Heart left ventricle (tissue), 16 donors: ENCODE results near the gene PLPPR2. TPM values are rescaled to one million over a fixed set of nuclear protein-coding genes. Genes with fewer than 3 reads are reported as not detected.

Source experiments
- ATAC-seq, 4 donors: fragments of 200-7000 bp; cut with Tn5 transposase; one replicate each; pipeline ENCODE4 v1.9.1; 2020 to 2022; ENCODE audit warnings: moderate library complexity in 4 of 4, mild to moderate bottlenecking in 3 of 4, moderate number of reproducible peaks in 1 of 4
- DNase-seq, 5 donors: peaks; one replicate each; pipeline ENCODE4 v3.0.0-alpha.2; 2020
- H3K27ac ChIP-seq, 12 donors: fragments of 200-600 bp; sonication (generic) in 4 of 12; one replicate each; pipeline versions ENCODE4 v1.5.0 to v1.8.0; 2016 to 2022; ENCODE audit warnings: mild to moderate bottlenecking in 2 of 12
- H3K27me3 ChIP-seq, 9 donors: fragments of 200-600 bp; sonication (generic) in 2 of 9; one replicate each; pipeline versions ENCODE4 v1.5.1 to v1.8.0; 2016 to 2022; ENCODE audit warnings: mild to moderate bottlenecking in 3 of 9
- H3K36me3 ChIP-seq, 9 donors: fragments of 200-600 bp; sonication (generic) in 2 of 9; one replicate each; pipeline versions ENCODE4 v1.5.0 to v1.8.0; 2018 to 2022; ENCODE audit warnings: mild to moderate bottlenecking in 2 of 9
- H3K4me1 ChIP-seq, 12 donors: fragments of 200-600 bp; sonication (generic) in 4 of 12; one replicate each; pipeline versions ENCODE4 v1.5.0 to v1.8.0; 2016 to 2022; ENCODE audit warnings: mild to moderate bottlenecking in 3 of 12
- H3K4me3 ChIP-seq, 12 donors: fragments of 200-600 bp; sonication (generic) in 4 of 12; one replicate each; pipeline versions ENCODE4 v1.5.0 to v1.8.0; 2017 to 2022; ENCODE audit warnings: mild to moderate bottlenecking in 9 of 12, moderate library complexity in 4 of 12
- H3K9me3 ChIP-seq, 12 donors: fragments of 200-600 bp; sonication (generic) in 4 of 12; one replicate each; pipeline versions ENCODE4 v1.5.0 to v1.8.0; 2016 to 2022; ENCODE audit warnings: mild to moderate bottlenecking in 1 of 12
- POLR2A ChIP-seq, 2 donors: fragments of 450-650 bp; IDR thresholded peaks; one replicate each; pipeline ENCODE4 v1.6.1; 2017; ENCODE audit warnings: antibody characterized with exemption in 2 of 2, mild to moderate bottlenecking in 2 of 2, moderate library complexity in 2 of 2
- WGBS, 4 donors: extraction: QIAGEN DNeasy Blood & Tissue Kit in 2 of 4; methylation state at CpG; one replicate each; pipeline versions ENCODE4 v1.1.5 to v1.1.7; 2013 to 2018; 5-methylcytosine and 5-hydroxymethylcytosine counted together
- intact Hi-C, 10 donors: fragments of 100-400 bp; cut with DNase I; formaldehyde crosslinking; loops; one replicate each; pipeline versions ENCODE4 v1.11.1 to v1.14.2; 2022
- polyA plus RNA-seq, 2 donors: library from polyadenylated mRNA; stranded (reverse); fragments of 200-250 nt; gene quantifications; one replicate each; pipeline ENCODE4 v1.2.3, GENCODE V29; 2013
- total RNA-seq, 9 donors: library from RNA; depleted of rRNA in 2 of 9; stranded (reverse); fragments of >200 nt in 2 of 9; fragmentation: NEBNext Ultra II Directional in 3 of 9; extraction: Animal tissue kit (Norgen Biotek cat#: 25700) in 3 of 9; gene quantifications; one replicate each; pipeline versions ENCODE4 v1.1.0 to v1.2.4, GENCODE V29; 2016 to 2023
- TF ChIP-seq, protein P1 (sequence below), 12 donors: fragments of 200-600 bp; sonication (generic) in 4 of 12; IDR thresholded peaks; one replicate each; pipeline versions ENCODE4 v1.5.0 to v1.8.0; 2018 to 2022; ENCODE audit warnings: antibody characterized with exemption in 12 of 12, mild to moderate bottlenecking in 5 of 12
- donor health status: ischemic (EF 13 %, LVEDD 7.1; RV severe dilation, severe dysfunction).
- donor health status: healthy with polysubstance abuse.
- donor health status: DM: no; HTN: yes; CAD: no.
- donor health status: DM: no; HTN: no; CAD: no.
- donor health status: ischemic (EF 25% LVEDD 6.9; RV normal size, moderate dysfunction).
- donor health status: ischemic (EF 25% LVEDD 5.7; RV mildly dilated, moderate dysfunction).
- donor health status: healthy.
- donor health status: DM: yes; HTN: yes; CAD: no.
- donor health status: ischemic (EF 35%, LVEDD 5.7; RV mildly dilated, moderate dysfunction).
- donor health status: nonischemic (EF 11% LVEDD 7.7; RV severe dilation, severe dysfunction).
- donor health status: DM: yes; HTN: yes; CAD: no.
- donor health status: PGD.
- donor health status: ischemic (EF 29% LVEDD 5.4; RV normal size, mild dysfunction).
- donor health status: nonischemic (EF 23%, LVEDD 6.1; RV moderate dilation, normal function).

PLPPR2 gene
- total and polyA plus RNA-seq, 11 donors, result 4.5 to 24.8 (median 11.2) TPM

DNA sequence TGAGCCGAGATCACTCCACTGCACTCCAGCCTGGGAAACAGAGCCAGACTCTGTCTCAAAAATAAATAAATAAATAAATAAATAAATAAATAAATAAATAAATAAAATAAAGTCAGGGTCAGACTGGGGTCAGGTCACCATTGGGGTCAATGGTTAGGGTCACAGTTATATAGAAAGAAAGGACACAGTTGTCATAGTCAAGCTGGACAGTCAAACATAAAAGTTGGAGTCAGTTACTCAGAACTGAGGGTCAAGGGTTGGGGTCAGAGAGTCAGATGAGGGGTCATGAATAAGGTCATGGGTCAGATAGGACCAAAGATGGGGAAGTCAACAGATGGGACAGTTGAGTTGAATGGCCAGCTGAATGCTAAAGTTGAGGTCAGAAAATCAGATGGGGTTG is 45.6 kb downstream of the PLPPR2 start:
- intact Hi-C loops, result no loop called here
- ATAC-seq (no peak), DNase-seq (no peak)
- no peak overlapping the region for H3K27ac ChIP-seq
- no peak overlapping the region for H3K4me3 ChIP-seq
- WGBS, 4 donors, result 86 to 94% (median 89%) methylated on average over 1 of the region's 1 CpG
- H3K36me3 ChIP-seq, result peaks cover 0 to 5% (median 0%) of the 10 kb centered on the region in 9 donors
- no peaks in the 10 kb centered on the region for H3K9me3 ChIP-seq
- H3K4me1 ChIP-seq, result peaks cover 0 to 5% (median 0%) of the 10 kb centered on the region in 12 donors
- TF ChIP-seq POLR2A (IDR thresholded peaks at IDR 0.05), result no peak
- TF ChIP-seq, protein P1, sequence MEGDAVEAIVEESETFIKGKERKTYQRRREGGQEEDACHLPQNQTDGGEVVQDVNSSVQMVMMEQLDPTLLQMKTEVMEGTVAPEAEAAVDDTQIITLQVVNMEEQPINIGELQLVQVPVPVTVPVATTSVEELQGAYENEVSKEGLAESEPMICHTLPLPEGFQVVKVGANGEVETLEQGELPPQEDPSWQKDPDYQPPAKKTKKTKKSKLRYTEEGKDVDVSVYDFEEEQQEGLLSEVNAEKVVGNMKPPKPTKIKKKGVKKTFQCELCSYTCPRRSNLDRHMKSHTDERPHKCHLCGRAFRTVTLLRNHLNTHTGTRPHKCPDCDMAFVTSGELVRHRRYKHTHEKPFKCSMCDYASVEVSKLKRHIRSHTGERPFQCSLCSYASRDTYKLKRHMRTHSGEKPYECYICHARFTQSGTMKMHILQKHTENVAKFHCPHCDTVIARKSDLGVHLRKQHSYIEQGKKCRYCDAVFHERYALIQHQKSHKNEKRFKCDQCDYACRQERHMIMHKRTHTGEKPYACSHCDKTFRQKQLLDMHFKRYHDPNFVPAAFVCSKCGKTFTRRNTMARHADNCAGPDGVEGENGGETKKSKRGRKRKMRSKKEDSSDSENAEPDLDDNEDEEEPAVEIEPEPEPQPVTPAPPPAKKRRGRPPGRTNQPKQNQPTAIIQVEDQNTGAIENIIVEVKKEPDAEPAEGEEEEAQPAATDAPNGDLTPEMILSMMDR (IDR thresholded peaks at IDR 0.05), result no peak
- H3K27me3 ChIP-seq, result no peaks in the 10 kb centered on the region

DNA sequence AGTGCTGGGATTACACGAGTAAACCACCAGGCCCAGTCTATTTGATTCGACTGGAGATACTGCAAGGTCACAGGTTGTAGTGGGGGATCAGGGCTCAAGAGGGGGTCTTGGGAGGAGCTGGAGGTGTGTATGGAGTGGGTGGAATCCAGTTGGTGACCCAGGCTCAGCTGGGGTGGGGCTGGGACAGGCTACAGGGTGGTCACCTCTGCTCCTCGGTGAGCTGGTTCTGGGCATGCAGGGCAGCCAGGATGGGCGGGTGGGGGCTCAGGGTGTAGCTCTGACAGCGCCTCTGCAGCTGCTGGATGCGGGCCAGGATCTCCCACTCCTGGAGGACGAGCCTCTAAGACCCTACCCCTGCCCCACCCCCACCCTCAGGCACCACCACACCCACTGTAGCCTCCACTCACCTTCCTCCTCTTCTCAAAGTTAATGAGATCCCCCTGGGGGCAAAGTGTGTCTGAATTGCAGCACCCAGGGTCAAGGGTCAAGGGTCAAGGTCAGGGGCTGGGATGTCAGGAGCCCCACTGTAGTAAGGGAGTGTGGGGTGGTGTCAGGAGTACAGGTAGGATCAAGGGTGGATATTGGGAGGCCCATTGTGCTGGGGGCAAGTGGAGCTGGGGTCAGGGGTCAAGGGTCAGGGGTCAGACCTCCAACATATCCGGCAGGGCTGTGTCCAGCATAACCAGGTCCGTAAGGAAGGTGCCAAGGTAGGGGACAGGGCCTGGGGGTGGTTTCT is 46.7 kb downstream of the PLPPR2 start:
- DNase-seq, result no peak
- intact Hi-C loops, result no loop called here

DNA sequence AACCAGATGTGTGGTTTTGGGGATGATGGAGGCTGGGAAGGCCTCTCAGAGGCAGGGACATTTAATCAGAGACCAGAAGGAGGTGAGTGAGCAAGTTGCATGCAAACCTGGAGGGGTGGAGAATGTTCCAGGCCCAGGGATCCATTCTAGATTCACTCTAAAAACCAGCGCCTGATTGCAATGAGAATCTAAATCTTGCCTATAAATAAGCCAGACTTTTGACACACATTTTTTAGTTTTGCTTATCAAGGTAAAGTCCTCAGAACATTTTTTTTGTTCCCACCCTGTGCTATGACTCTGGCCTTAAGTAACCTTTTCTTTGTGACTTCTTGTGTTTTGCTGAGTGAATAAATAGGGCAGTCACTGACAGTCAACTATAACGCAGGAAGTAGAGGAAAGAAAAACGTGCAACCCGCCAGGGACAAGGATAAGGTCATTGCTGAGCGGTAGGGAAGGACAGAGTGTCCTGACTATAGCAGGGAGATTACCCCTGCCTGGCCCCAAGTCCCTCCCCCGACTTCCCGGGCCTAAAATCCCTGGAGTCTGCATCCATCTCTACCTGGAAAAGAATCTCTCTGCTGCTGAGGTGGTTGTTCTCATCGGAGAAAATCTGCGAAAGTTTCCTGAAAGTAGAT is 49.5 kb downstream of the PLPPR2 start:
- TF ChIP-seq, protein P1 (IDR thresholded peaks at IDR 0.05), result no peak
- TF ChIP-seq POLR2A (IDR thresholded peaks at IDR 0.05), result no peak
- peaks cover 0 to 4% (median 0%) of the 10 kb centered on the region in 9 donors for H3K36me3 ChIP-seq
- H3K27me3 ChIP-seq, result peaks cover 0 to 10% (median 0%) of the 10 kb centered on the region in 9 donors
- H3K4me3 ChIP-seq, result no peak overlapping the region
- intact Hi-C loops, result no loop called here
- DNase-seq (no peak), ATAC-seq (peak; percentile 31 to 68 (median 52))
- WGBS, 4 donors, result 41 to 44% (median 43%) methylated on average over 9 of the region's 9 CpGs
- H3K4me1 ChIP-seq, result peaks cover 0 to 9% (median 0%) of the 10 kb centered on the region in 12 donors
- H3K9me3 ChIP-seq, result no peaks in the 10 kb centered on the region
- H3K27ac ChIP-seq, result peak overlapping the region in 2 of 12 donors; percentile 25 to 40

More for the DNA sequence above, 46.7 kb downstream of the PLPPR2 start:
- no peaks in the 10 kb centered on the region for H3K9me3 ChIP-seq
- WGBS, 4 donors, result 82 to 87% (median 83%) methylated on average over 7 to 9 of the region's 9 CpGs
- H3K27ac ChIP-seq, result no peak overlapping the region
- H3K27me3 ChIP-seq, result peaks cover 0 to 8% (median 0%) of the 10 kb centered on the region in 9 donors
- TF ChIP-seq POLR2A (IDR thresholded peaks at IDR 0.05), result no peak
- TF ChIP-seq, protein P1 (IDR thresholded peaks at IDR 0.05), result no peak
- H3K4me1 ChIP-seq, result peaks cover 0 to 9% (median 0%) of the 10 kb centered on the region in 12 donors
- H3K4me3 ChIP-seq, result no peak overlapping the region
- peaks cover 0 to 5% (median 0%) of the 10 kb centered on the region in 9 donors for H3K36me3 ChIP-seq
- no peak for ATAC-seq
